PFSK-1 (cell line): Measurements from ENCODE around the gene ATN1.

Experiments used
- FOXP2 ChIP-seq: optimal IDR thresholded peaks from 2 replicates; pipeline ENCODE3; 2011; ENCODE audit warnings: borderline replicate concordance, control low read depth, inconsistent platforms; ENCODE audit not compliant: insufficient read depth; ENCODE audit errors: extremely low read length, extremely low read depth
- POLR2AphosphoS5 ChIP-seq: IDR thresholded peaks from 2 replicates; pipeline ENCODE4 v1.6.1; 2012; ENCODE audit warnings: low read depth, mild to moderate bottlenecking, control low read depth, low read length, moderate library complexity
- REST ChIP-seq, 2 experiments: IDR thresholded peaks; 2 replicates each; pipeline versions ENCODE4 v1.6.1 to v1.8.0; 2011 to 2012; ENCODE audit warnings: low read depth in 2 of 2, low read length in 2 of 2, control low read depth in 1 of 2, inconsistent platforms in 1 of 2, mild to moderate bottlenecking in 1 of 2, moderate library complexity in 1 of 2; ENCODE audit not compliant: insufficient read depth in 1 of 2
- SIN3A ChIP-seq: IDR thresholded peaks from 2 replicates; pipeline ENCODE4 v1.6.1; 2012; ENCODE audit warnings: mild to moderate bottlenecking, low read length, moderate library complexity, borderline replicate concordance; ENCODE audit not compliant: insufficient read depth
- TAF1 ChIP-seq: IDR thresholded peaks from 2 replicates; pipeline ENCODE4 v1.6.1; 2012; ENCODE audit warnings: low read length, control low read depth, borderline replicate concordance; ENCODE audit not compliant: insufficient read depth

The ATN1 gene

GRCh38 chr12:6953442-6954315 lies 25.9 kb downstream of the ATN1 start:
- TF ChIP-seq TAF1 (no peak), POLR2AphosphoS5 (no peak), FOXP2 (no peak), SIN3A (no peak), REST (IDR thresholded peaks at IDR 0.05; ENCODE audit: insufficient read depth in 1 of 2, low read depth in 2 of 2, low read length in 2 of 2) (no peak)

- TF ChIP-seq FOXP2 (no peak), REST (IDR thresholded peaks at IDR 0.05; ENCODE audit: insufficient read depth in 1 of 2, low read depth in 2 of 2, low read length in 2 of 2) (no peak), TAF1 (no peak), SIN3A (no peak), POLR2AphosphoS5 (no peak)
Observed at GRCh38 chr12:6954316-6955107, 26.8 kb downstream of the ATN1 start.

GRCh38 chr12:6955108-6956020 lies 27.6 kb downstream of the ATN1 start:
- TF ChIP-seq POLR2AphosphoS5 (no peak), TAF1 (no peak), FOXP2 (no peak)

GRCh38 chr12:6956021-6956727 lies 28.4 kb downstream of the ATN1 start:
- no peak for TF ChIP-seq SIN3A
- no peak for TF ChIP-seq TAF1
- no peak for TF ChIP-seq FOXP2
- TF ChIP-seq POLR2AphosphoS5 = no peak

GRCh38 chr12:6957151-6957701 lies 29.5 kb downstream of the ATN1 start:
- no peak for TF ChIP-seq REST (IDR thresholded peaks at IDR 0.05; ENCODE audit: insufficient read depth in 1 of 2, low read depth in 2 of 2, low read length in 2 of 2)
- TF ChIP-seq SIN3A = no peak
- no peak for TF ChIP-seq FOXP2
- no peak for TF ChIP-seq TAF1
- no peak for TF ChIP-seq POLR2AphosphoS5
